Measurements from ENCODE around the gene IL9R.

- TF ChIP-seq CTCF (IDR thresholded peaks at IDR 0.05 in 4 of 5, conservative IDR thresholded peaks at IDR 0.05 in 1 of 5): no peak
- no peak for TF ChIP-seq POLR2A (IDR thresholded peaks at IDR 0.05)
These were observed 28.7 kb upstream of the IL9R start for GRCh38 chrX:155968791-155969190.

Measured in gastrocnemius medialis (tissue), 4 donors.